Panc1 (cell line): ENCODE results near the gene CROT.

Source experiments
- CTCF ChIP-seq: fragments of 450-650 bp; IDR thresholded peaks from 2 replicates; pipeline ENCODE4 v1.5.1; 2017; ENCODE audit warnings: mild to moderate bottlenecking
- REST ChIP-seq, 2 experiments: IDR thresholded peaks; 2 replicates each; pipeline ENCODE4 v1.6.1; 2011 to 2012; ENCODE audit warnings: low read depth in 2 of 2, control low read depth in 1 of 2, low read length in 1 of 2, mild to moderate bottlenecking in 1 of 2, moderate library complexity in 1 of 2; ENCODE audit not compliant: insufficient read depth in 1 of 2

DNA sequence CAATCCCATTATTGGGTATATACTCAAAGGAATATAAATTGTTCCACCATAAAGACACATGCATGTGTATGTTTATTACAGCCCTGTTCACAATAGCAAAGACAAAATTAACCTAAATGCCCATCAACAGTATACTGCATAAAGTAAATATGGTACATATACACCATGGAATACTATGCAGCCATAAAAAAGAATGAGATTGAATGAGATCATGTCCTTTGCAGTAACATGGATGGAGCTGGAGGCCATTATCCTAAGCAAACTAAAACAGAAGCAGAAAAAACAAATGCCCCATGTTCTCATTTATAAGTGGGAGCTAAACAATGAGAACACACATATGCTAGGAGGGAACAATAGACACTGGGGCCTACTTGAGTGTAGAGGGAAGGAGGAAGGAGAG, 44.7 kb upstream of the CROT start:
- TF ChIP-seq CTCF (no peak), REST (IDR thresholded peaks at IDR 0.05; ENCODE audit: insufficient read depth in 1 of 2, low read depth in 2 of 2, low read length in 1 of 2) (no peak)
